D341Med (cell line): ENCODE data around the gene XRN2.
"Not testable (repeated sequence)": the region's sequence is repeated elsewhere in the genome, so short reads cannot be mapped to it uniquely, and the experiment has no call there.

Source experiments
- DNase-seq: peaks from one replicate; pipeline ENCODE4 v3.0.0; 2012; ENCODE audit warnings: low spot score

Gene XRN2

GRCh38 chr20:21344961-21345360, 41.8 kb downstream of the XRN2 start:
- DNase-seq, result no peak

- DNase-seq, result no peak
Measured at GRCh38 chr20:21352703-21353102, 49.6 kb downstream of the XRN2 start.

DNA sequence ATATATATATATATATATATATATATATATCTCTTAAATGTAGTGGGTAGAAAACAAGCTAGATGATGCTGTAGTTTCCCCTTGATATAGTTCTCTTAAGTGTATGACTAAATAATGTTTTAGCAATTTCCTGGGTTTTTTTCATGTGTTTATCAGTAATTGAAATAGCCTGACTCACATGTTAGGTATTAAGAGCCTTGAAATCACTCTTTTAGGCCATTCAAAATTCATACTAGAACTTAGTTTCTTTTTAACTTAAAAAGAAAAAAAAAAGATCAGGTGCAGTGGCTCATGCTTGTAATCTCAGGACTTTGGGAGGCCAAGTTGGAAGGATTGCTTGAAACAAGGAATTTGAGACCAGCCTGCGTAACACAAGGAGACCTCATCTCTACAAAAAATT, 50.1 kb downstream of the XRN2 start:
- no peak for DNase-seq

DNA sequence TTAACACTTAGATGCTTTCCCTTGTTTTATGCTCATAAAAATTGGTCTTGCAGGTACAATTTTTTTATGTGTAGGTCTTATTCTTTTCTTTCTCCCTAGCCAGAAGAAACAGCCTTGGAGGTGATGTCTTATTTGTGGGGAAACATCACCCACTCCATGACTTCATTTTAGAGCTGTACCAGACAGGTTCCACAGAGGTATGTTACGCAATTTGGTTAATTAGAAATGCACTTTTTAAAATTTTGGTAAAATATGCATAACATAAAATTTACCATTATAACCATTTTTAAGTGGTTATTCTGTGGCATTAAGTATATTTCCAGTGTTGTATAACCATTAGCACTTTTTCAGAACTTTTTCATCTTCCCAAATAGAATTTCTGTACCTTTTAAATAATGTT, 52.9 kb downstream of the XRN2 start:
- DNase-seq, result no peak

- no peak for DNase-seq
Measured at GRCh38 chr20:21356386-21356785, 53.3 kb downstream of the XRN2 start.

- DNase-seq, result no peak
Measured at GRCh38 chr20:21357844-21358243, 54.7 kb downstream of the XRN2 start.

DNA sequence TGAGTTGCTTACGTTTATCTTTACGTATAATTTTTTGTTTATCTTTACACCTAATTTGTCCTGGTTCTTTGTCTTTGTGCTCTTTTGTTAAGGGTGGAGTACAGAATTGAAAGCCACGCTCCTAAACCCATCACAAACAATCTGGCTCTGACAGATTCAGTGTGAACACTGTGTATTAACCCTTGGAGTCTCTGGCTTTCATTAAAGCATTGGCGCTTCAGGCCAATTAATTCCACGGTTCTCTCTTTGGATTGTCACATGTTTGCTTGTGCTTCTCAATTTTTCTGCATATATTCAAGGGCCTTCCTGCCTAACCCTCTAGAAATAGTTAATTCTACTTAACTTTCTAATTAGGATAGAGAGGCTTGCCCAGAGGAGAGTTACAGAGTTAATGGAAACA, 55.6 kb downstream of the XRN2 start:
- DNase-seq, result no peak

DNA sequence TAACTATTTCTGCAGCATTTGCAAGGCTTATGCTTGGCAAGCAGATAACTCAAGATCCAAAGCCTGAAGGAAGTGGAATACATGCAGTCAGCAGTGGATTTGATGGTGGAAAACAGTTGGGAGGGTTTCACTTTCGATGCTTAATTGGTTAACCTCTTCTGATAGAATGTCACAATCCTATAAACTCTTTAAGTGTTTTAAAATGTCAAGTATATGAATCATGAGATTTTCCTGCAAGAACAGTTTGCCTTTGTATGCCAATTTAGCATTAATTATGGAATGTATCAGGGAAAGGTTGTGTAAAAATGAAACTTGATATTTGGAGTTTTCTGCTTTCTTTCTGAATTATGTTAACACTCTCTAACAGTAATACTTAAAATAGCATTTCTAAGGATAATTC, 57.6 kb downstream of the XRN2 start:
- DNase-seq, result no peak

- no peak for DNase-seq
Measured at GRCh38 chr20:21361266-21361665, 58.1 kb downstream of the XRN2 start.

GRCh38 chr20:21364413-21364812, 61.3 kb downstream of the XRN2 start:
- no peak for DNase-seq

DNA sequence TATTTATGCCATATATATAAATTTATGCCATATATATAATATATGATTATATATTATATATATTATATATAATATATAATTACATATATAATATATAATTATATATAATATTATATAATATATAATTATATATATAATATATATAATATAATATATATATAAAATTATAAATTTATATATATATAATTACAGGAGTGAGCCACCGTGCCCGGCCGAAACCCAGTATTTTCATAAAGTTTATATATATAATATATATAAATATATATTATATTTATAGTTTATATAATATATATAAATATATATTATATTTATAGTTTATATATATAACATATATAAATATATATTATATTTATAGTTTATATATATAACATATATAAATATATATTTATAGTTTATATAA, 62.6 kb downstream of the XRN2 start:
- no peak for DNase-seq

GRCh38 chr20:21366273-21366672, 63.1 kb downstream of the XRN2 start:
- not testable (repeated sequence) for DNase-seq

- no peak for DNase-seq
Measured at GRCh38 chr20:21368791-21369190, 65.7 kb downstream of the XRN2 start.

DNA sequence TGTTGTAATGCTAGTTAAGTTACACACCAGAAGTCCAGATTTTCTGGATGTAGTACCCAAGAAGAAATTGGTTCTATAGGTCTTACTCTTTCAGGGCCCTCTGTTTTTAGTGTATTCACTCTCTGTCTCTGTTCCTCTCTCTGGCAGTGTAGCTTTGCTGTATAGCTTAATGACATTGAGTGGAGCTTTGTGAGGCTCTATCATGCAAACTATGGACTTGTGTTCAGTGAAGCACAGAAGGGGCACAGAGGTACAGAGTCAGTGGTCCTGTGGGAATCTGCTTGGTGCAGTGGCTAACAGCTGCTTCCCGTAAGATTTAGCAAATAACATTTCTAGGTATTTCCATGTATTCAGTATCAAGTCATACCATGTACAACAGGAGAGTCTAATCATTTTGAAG, 68.1 kb downstream of the XRN2 start:
- DNase-seq, result no peak

DNA sequence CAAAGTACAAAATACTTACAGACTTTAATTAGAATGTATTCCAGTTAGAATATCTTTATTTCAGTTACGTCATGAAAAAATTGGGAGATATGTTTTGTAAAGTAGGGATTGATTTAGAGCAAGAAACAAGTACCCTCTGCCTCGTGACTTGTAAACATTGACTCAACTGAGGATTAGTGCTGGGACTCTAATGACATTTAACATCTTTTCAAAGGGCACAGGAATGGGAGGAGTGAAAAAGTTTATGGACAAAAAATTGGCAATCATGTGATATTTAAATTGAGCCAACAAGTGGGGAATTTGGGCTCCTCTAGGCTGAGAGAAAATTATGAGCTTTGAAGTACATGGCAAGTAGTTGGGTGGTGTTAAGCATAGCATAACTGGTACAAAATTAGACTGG, 68.9 kb downstream of the XRN2 start:
- DNase-seq, result no peak

- DNase-seq, result no peak
Measured at GRCh38 chr20:21373436-21373835, 70.3 kb downstream of the XRN2 start.

- DNase-seq, result no peak
Measured at GRCh38 chr20:21376626-21377025, 73.5 kb downstream of the XRN2 start.

DNA sequence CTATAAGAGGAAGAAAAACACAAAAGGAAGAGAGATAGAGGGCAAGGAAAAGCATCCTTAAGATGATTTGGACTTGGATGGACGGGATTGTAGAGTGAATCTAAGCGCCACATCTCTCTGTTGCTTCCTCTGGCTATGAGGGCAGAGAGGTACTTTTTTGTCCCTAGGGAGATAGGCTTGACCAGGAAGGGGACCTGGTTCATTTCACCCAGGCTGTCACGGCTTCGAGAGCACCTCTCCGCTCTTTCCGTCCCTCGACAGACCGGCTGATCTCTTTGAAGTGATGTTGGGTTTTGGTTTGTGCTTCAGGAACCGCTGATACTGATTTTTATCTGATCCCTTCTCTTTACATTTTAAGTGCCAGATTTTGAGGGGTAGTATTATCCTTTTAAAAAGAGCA, 74.6 kb downstream of the XRN2 start:
- no peak for DNase-seq

GRCh38 chr20:21378259-21378658, 75.1 kb downstream of the XRN2 start:
- no peak for DNase-seq

DNA sequence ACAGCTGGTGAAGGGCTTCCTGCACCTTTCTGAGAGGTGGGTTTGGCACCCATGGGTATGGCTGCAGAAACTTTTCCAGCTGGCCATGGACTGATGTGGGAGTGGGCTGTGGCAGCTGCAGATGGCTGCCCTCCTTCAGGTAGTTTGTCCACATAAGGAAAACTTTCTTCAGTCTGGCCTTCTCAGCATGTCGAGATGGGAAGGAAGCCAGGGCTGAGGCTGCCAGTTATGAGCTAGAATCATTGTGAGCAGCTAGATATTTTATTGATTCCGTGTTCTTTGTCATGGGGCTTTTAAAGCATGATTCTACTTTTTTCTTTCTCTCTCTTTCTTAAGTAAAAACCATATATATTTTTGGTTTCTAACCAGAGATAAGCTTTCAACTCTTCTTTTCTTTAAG, 77.6 kb downstream of the XRN2 start:
- DNase-seq, result no peak

DNA sequence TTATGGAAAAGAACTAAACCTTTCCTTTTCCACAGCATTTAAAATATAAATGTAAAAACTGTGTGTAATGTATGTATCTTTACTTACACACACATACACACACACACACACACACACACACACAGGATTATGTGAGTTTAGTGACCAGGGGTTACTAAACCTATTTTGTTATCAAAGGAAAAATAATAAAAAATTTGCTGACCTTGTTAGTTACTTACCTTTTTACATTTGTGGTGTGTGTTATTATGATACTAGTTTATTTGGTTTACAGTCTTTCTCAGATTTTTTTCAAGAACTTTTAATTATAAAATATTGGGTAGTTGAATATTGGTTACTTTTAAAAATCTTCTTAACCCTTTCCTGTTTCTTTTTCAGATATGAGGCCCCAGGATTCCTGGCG, 78.5 kb downstream of the XRN2 start:
- DNase-seq, result no peak

DNA sequence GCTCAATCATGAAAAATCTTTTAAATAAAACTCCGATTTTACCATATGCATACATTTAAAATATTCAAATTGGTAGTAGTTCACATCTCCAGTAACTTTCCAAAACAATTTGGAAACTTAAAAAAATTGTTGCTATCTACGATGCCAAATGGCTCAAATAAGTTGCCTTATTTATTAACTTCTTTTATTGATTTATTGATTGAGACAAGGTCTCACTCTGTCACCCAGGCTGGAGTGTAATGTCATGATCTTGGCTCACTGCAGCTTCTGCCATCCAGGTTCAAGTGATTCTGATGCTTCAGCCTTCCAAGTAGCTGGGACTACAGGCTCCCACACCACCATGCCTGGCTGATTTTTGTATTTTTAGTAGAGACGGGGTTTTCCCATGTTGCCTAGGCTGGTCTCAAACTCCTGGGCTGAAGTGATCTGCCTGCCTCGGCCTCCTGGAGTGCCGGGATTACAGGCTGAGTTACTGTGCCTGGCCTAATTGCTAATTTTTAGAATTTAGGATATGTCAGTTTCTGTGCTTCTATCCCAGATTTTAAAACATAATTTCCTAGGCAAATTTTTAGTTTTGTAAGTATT, 81.3 kb downstream of the XRN2 start:
- no peak for DNase-seq

DNA sequence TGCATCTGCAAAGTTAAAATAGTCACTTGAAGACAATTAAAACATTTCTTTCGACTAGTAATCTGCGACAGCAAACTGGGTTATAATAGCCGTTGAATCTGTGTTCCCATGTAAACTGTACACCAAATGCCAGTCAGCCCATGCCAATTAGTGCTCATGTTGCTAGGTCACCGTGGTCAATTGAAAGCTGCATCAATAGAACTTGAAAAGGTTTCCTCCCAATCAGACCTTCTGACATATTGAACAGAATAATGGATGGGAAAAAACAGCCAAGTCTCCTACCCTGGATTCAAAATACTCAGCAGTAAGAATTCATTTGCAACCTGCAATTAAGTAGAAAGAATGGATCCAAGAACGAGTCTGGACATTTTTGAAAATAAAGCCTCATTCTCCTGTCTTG, 83.0 kb downstream of the XRN2 start:
- no peak for DNase-seq

GRCh38 chr20:21387528-21387927, 84.4 kb downstream of the XRN2 start:
- DNase-seq, result no peak

GRCh38 chr20:21388566-21388965, 85.4 kb downstream of the XRN2 start:
- DNase-seq, result no peak
